ENCODE data around the gene CYB5R3. TPM values are rescaled to one million over a fixed set of nuclear protein-coding genes. Genes with fewer than 3 reads are reported as not detected.

The CYB5R3 gene
- total RNA-seq, 1 donor from 2014 or later = 298 TPM

GRCh38 chr22:42693763-42694683, 44.8 kb upstream of the CYB5R3 start:
- H3K27me3 ChIP-seq (ENCODE audit: low read depth) = no peaks in the 10 kb centered on the region
- peaks cover 50% of the 10 kb centered on the region for H3K36me3 ChIP-seq
- H3K4me3 ChIP-seq = no peak overlapping the region
- peaks cover 96% of the 10 kb centered on the region for H3K4me1 ChIP-seq
- intact Hi-C loops (cut with micrococcal nuclease) = no loop called here
- no peaks in the 10 kb centered on the region for H3K9me3 ChIP-seq (replicated peaks)
- H3K27ac ChIP-seq (replicated peaks) = peak overlapping the region; percentile 96
- no peak for DNase-seq
- TF ChIP-seq CTCF (IDR thresholded peaks at IDR 0.05; ENCODE audit: borderline replicate concordance) = no peak

GRCh38 chr22:42693055-42693762, 44.0 kb upstream of the CYB5R3 start:
- no peak for TF ChIP-seq CTCF (IDR thresholded peaks at IDR 0.05; ENCODE audit: borderline replicate concordance)
- H3K27me3 ChIP-seq (ENCODE audit: low read depth) = no peaks in the 10 kb centered on the region
- H3K36me3 ChIP-seq = peaks cover 50% of the 10 kb centered on the region
- no peaks in the 10 kb centered on the region for H3K9me3 ChIP-seq (replicated peaks)
- H3K27ac ChIP-seq (replicated peaks) = peak overlapping the region; percentile 96
- peaks cover 96% of the 10 kb centered on the region for H3K4me1 ChIP-seq
- H3K4me3 ChIP-seq = no peak overlapping the region
- intact Hi-C loops (cut with micrococcal nuclease) = no loop called here
- no peak for DNase-seq

GRCh38 chr22:42692239-42693054, 43.3 kb upstream of the CYB5R3 start:
- Histone ChIP-seq H3K4me1 (peaks cover 96% of the 10 kb centered on the region), H3K27me3 (ENCODE audit: low read depth) (no peaks in the 10 kb centered on the region), H3K4me3 (no peak overlapping the region), H3K9me3 (replicated peaks) (no peaks in the 10 kb centered on the region), H3K36me3 (peaks cover 50% of the 10 kb centered on the region), H3K27ac (replicated peaks) (peak overlapping the region; percentile 96)
- no peak for TF ChIP-seq CTCF (IDR thresholded peaks at IDR 0.05; ENCODE audit: borderline replicate concordance)
- intact Hi-C loops (cut with micrococcal nuclease) = no loop called here
- DNase-seq = no peak

- Histone ChIP-seq H3K27me3 (ENCODE audit: low read depth) (no peaks in the 10 kb centered on the region), H3K36me3 (peaks cover 50% of the 10 kb centered on the region), H3K9me3 (replicated peaks) (no peaks in the 10 kb centered on the region), H3K4me3 (no peak overlapping the region), H3K4me1 (peaks cover 96% of the 10 kb centered on the region), H3K27ac (replicated peaks) (peak overlapping the region; percentile 96)
- no peak for DNase-seq
- TF ChIP-seq CTCF (IDR thresholded peaks at IDR 0.05; ENCODE audit: borderline replicate concordance) = no peak
- intact Hi-C loops (cut with micrococcal nuclease) = no loop called here
Measured at GRCh38 chr22:42691440-42691839, 42.2 kb upstream of the CYB5R3 start.
